Bronchial epithelial cell (primary cell): ENCODE data around the gene PPP1R1C. TPM values are rescaled to one million over a fixed set of nuclear protein-coding genes. Genes with fewer than 3 reads are reported as not detected.
"Not testable (repeated sequence)": the region's sequence is repeated elsewhere in the genome, so short reads cannot be mapped to it uniquely, and the experiment has no call there.

Experiments
- DNase-seq: peaks from one replicate; pipeline ENCODE4 v3.0.0-alpha.2; 2010; ENCODE audit warnings: low read depth
- FAIRE-seq: peaks from 2 replicates; lab custom pipeline; 2011; peaks lifted over from hg19 to GRCh38; lab: Jason Lieb, UNC
- H3K27me3 ChIP-seq: 2 replicates; pipeline ENCODE4 v1.5.1; 2011; ENCODE audit warnings: low read length; ENCODE audit not compliant: control insufficient read depth, insufficient read depth
- H3K36me3 ChIP-seq: 2 replicates; pipeline ENCODE4 v1.5.1; 2011; ENCODE audit warnings: low read length; ENCODE audit not compliant: control insufficient read depth, insufficient read depth
- H3K4me3 ChIP-seq: 2 replicates; pipeline ENCODE4 v1.5.1; 2011; ENCODE audit warnings: mild to moderate bottlenecking, low read depth, low read length, control low read depth
- total RNA-seq: library from RNA; depleted of rRNA; stranded (reverse); fragments of >200 nt; gene quantifications from 2 replicates; pipeline ENCODE4 v1.2.1, GENCODE V29; 2014
- TF ChIP-seq, protein P1 (sequence below): IDR thresholded peaks from 2 replicates; pipeline ENCODE4 v1.5.1; 2011; ENCODE audit warnings: mild to moderate bottlenecking, moderate library complexity, low read length, control low read depth, inconsistent platforms; ENCODE audit not compliant: insufficient read depth, severe bottlenecking

Gene PPP1R1C
- total RNA-seq, 1 donor from 2014 or later, result 2.1 TPM

DNA sequence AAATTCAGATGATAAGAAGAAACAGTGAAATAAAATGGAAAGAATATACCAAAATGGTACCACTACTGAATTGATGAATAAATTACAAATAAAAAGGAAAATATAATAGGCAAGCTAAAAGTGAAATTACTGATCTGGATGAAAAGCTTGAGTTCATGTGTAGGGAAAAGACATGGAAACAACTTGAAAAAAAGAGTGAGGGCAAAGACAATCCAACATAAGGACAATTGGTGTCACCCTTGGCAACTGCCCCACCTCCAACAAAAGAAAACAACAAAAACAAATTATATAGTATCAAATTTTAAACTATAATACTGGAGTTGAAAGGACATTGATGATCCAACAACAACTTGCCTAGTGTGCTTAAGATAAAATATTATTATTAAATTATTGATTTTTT lies 37.6 kb downstream of the PPP1R1C start:
- Histone ChIP-seq H3K27me3 (no peaks in the 10 kb centered on the region), H3K36me3 (no peaks in the 10 kb centered on the region), H3K4me3 (no peak overlapping the region)
- no peak for FAIRE-seq
- no peak for DNase-seq
- TF ChIP-seq, protein P1, sequence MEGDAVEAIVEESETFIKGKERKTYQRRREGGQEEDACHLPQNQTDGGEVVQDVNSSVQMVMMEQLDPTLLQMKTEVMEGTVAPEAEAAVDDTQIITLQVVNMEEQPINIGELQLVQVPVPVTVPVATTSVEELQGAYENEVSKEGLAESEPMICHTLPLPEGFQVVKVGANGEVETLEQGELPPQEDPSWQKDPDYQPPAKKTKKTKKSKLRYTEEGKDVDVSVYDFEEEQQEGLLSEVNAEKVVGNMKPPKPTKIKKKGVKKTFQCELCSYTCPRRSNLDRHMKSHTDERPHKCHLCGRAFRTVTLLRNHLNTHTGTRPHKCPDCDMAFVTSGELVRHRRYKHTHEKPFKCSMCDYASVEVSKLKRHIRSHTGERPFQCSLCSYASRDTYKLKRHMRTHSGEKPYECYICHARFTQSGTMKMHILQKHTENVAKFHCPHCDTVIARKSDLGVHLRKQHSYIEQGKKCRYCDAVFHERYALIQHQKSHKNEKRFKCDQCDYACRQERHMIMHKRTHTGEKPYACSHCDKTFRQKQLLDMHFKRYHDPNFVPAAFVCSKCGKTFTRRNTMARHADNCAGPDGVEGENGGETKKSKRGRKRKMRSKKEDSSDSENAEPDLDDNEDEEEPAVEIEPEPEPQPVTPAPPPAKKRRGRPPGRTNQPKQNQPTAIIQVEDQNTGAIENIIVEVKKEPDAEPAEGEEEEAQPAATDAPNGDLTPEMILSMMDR, result no peak

DNA sequence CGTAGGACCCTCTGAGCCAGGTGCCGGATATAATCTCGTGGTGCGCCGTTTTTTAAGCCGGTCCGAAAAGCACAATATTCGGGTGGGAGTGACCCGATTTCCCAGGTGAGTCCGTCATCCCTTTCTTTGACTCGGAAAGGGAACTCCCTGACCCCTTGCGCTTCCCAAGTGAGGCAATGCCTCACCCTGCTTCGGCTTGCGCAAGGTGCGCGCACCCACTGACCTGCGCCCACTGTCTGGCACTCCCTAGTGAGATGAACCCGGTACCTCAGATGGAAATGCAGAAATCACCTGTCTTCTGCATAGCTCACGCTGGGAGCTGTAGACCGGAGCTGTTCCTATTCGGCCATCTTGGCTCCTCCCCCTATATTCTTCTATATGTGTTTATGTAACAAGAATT lies 45.2 kb downstream of the PPP1R1C start:
- FAIRE-seq, H3K36me3 ChIP-seq, H3K4me3 ChIP-seq, H3K27me3 ChIP-seq: not testable (repeated sequence)
- DNase-seq, result peak; percentile 21

DNA sequence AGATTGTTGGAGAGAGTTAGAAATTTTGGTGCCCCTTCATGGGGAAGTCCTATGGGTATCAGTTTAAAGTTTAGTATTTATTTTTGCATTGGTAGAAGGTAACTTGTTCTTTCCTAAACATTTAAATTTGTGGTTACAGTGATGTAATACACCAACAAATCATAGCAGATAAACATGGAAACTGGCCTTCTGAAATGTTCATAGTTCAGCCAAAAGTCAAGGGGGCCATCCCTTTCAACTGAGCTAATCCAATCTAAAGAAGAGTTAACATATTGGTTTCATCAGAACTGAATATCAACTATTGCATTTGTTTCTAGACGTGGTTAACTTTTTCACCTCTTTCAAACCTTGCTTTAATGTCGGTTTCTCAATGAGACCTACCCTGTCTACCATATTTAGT lies 46.3 kb downstream of the PPP1R1C start:
- no peaks in the 10 kb centered on the region for H3K36me3 ChIP-seq
- H3K4me3 ChIP-seq, result no peak overlapping the region
- no peak for FAIRE-seq
- H3K27me3 ChIP-seq, result no peaks in the 10 kb centered on the region
- TF ChIP-seq, protein P1, result no peak
- DNase-seq, result no peak

DNA sequence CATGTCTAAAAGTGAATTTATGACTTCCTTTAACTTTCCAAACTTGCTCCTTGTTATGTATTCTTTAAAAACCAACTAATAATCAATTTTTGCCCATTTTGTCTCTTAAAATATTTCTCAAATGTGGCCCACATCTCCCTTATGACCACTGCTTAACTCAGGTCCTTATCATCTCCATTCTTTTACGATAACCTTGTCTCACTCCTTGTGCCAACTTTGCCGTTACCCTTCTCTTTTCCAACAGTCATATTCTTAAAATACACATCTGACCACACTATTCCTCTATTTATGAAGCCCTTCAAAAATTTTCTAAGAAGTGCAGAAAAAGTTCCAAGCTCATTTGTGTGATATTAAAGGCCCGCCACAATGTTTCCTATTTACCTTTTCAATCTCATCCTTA lies 47.8 kb downstream of the PPP1R1C start:
- DNase-seq (no peak), FAIRE-seq (no peak)
- TF ChIP-seq, protein P1, result no peak
- H3K27me3 ChIP-seq, result no peaks in the 10 kb centered on the region
- H3K36me3 ChIP-seq, result no peaks in the 10 kb centered on the region
- no peak overlapping the region for H3K4me3 ChIP-seq

DNA sequence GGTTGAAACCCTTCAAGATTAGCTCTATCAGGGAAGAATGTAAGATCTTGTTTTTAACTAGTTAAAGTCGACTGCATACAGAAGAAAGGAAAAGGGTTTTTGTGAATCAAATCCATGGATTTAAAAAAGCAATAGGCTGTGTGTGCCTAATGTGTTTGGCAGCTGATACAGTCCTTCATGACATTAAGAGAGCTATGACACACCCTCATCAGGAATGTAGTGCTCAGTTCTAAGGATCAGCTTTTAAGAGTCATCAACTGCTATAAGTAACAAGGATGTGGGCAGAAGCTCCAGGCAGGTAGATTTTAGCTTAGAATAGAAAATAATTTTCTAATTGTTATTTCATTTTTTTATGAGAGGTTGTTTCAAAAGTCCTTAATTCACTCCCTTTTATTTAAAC lies 52.9 kb downstream of the PPP1R1C start:
- no peaks in the 10 kb centered on the region for H3K36me3 ChIP-seq
- TF ChIP-seq, protein P1, result no peak
- H3K4me3 ChIP-seq, result no peak overlapping the region
- H3K27me3 ChIP-seq, result no peaks in the 10 kb centered on the region
- peak; percentile 90 for DNase-seq
- FAIRE-seq, result no peak

DNA sequence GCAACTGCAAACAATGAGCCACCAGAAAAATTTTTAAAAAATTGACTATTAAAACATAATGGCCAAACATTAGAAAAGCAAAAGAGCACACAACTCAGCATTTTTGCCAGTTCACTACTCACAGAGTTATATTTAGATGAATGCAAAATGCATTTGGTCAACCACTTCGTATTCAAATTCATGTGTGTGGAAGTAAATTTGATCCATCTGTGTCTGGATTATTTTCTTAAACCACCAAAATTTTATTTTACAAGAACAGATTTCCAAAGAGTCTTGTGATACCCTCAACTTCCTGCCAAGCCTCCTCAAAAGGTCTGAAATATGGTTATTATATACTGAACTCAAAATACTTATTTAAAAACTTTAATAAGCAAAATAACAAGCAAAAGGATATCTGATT lies 57.4 kb downstream of the PPP1R1C start:
- TF ChIP-seq, protein P1, result no peak
- no peak for DNase-seq
- Histone ChIP-seq H3K36me3 (no peaks in the 10 kb centered on the region), H3K4me3 (no peak overlapping the region), H3K27me3 (no peaks in the 10 kb centered on the region)
- FAIRE-seq, result no peak
